Right lung (tissue), 10 donors: ENCODE results near the gene C22orf42. TPM values are rescaled to one million over a fixed set of nuclear protein-coding genes. Genes with fewer than 3 reads are reported as not detected.
"Not testable (repeated sequence)": the region's sequence is repeated elsewhere in the genome, so short reads cannot be mapped to it uniquely, and the experiment has no call there.

Experiments used
- DNase-seq, 2 donors: peaks; one replicate each; pipeline ENCODE4 v3.0.0-alpha.2; 2013
- long read RNA-seq, 8 donors: transcript quantifications; one replicate each; lab custom pipeline, GENCODE V29; 2026
- polyA plus RNA-seq, 5 donors: library from polyadenylated mRNA; unstranded; fragments of 120-200 nt; gene quantifications; one replicate each; pipeline versions ENCODE4 v1.2.1 to v1.2.3, GENCODE V29; 2013; ENCODE audit warnings: inconsistent platforms in 1 of 5, low replicate concordance in 1 of 5; ENCODE audit not compliant: insufficient read length in 5 of 5, insufficient read depth in 1 of 5

The C22orf42 gene, protein sequence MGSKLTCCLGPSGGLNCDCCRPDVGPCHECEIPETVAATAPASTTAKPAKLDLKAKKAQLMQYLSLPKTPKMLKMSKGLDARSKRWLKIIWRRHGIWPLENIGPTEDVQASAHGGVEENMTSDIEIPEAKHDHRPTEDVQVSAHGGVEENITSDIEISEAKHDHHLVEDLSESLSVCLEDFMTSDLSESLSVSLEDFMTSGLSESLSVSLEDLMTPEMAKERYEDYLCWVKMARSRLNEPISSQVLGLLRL
- polyA plus RNA-seq = under 1 TPM in 1 of 5 donors, not detected in 4; 0.39 TPM
- long read RNA-seq, donor 1 = 0 reads
- long read RNA-seq, donor 2 = 0 reads
- long read RNA-seq, donor 3 = 0 reads
- long read RNA-seq, donor 4 = 0 reads
- long read RNA-seq, donor 5 = 0 reads
- long read RNA-seq, donor 6 = 0 reads
- long read RNA-seq, donor 7 = 0 reads
- long read RNA-seq, donor 8 = 0 reads

DNA sequence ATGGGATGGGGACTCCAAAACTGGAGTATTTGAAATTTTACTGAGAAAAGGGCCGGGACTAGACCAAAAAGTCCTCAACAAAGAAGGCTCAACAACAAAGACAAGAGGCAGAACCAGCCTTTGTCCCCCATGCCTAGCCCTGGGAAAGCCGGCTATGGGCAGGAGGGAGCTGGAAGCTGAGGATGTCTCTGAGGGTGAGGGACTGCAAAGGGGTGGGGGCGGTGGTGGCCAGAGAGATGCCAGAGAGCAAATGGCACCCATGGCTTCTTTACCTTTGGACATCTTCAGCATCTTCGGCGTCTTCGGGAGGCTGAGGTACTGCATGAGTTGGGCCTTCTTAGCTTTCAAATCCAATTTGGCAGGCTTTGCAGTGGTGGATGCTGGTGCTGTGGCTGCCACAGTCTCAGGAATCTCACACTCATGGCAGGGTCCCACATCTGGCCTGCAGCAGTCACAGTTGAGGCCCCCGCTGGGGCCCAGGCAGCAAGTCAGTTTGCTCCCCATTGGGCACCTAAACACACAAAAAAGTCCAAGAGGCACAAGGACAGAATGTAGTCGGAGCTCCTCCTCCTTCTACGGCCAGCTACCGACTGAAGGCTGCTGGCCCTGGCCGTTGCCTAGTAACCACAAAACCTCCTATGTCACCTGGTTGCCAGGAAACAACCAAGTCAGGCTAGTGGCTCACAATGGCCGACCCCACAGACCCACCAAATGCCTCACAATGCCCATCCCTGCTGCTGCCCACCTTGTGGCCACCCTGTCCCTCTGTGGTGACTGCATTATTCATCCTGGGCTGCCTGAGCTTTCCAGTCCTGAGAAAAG is at the start of gene C22orf42:
Gene C22orf42, minus strand, starts transcription at position 592 of the 822 bp plus-strand sequence. Its CDS starts 88 bp downstream, at position 504.
- DNase-seq = no peak

GRCh38 chr22:32208681-32209080 is 49.6 kb upstream of the C22orf42 start:
- DNase-seq = no peak

DNA sequence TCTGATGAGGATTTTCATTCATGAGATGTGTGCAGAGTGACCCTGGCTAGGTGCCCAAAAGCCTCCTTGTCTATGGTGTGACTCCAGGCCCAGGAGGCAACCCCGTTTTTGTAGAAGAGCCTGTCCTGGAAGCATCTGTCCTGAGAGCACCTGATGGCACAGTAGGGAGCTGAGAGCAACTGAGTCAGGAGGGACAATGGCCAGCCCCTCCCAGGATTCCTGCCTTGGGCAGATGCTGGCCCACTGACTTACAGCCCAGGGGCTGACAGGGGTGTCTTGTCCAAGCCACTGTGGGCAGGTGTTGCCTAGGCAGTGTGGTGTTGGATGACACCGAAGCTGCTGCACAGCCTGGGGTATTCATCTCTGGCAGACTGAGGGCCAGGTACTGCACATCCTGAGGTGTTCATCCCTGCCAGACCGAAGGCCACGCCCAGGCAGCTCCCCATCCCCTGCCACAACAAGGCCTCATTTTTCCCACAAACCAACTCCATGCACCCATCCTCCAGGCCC is 48.9 kb upstream of the C22orf42 start:
- no peak for DNase-seq

DNA sequence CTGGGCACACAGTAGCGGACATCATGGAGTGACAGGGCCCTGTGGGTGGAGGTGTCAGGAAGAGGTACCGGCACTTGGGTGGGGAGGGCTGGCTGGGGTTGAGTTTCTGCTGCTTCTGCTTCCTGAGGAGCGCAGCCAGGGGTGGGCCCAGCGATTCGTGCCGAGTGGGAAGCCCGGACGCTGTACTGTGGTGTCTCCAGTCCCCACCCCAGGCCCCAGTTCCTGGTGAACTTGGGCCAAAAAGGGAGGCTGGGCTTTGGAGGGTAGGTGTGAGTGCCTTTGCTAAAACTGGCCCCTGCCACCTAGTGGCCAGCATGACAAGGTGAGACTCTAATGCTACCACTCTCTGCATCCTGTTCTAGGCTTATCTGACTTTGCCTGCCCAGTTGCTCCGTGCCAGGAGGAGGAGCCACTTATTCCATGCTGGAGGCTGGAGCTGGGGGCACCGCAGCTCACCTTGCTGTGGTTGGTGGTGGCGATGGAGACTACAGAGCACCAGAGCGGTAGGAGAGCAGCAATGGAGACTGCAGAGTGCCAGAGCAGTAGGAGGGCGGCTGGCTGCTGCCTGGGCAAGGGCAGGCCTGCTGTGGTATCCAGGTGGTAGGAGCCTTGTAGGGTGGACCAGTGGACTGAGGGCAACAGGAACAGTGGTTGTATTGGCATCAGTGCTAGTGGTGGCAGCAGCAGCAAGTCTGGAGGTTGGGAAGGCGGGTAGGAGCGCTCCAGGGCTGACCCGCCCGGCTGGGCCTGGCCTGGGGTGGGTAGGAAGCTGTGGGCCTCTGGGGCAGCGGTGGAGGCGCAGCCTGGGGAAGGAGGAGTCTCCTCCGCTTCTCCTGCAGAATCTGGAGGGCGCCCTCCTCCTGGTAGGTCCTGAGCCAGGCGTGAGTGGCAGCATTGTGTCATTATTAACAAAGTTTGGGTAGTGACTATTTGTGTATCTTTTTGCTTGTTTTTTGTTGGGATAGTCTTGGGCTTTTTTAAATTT is 48.0 kb upstream of the C22orf42 start:
- no peak for DNase-seq

DNA sequence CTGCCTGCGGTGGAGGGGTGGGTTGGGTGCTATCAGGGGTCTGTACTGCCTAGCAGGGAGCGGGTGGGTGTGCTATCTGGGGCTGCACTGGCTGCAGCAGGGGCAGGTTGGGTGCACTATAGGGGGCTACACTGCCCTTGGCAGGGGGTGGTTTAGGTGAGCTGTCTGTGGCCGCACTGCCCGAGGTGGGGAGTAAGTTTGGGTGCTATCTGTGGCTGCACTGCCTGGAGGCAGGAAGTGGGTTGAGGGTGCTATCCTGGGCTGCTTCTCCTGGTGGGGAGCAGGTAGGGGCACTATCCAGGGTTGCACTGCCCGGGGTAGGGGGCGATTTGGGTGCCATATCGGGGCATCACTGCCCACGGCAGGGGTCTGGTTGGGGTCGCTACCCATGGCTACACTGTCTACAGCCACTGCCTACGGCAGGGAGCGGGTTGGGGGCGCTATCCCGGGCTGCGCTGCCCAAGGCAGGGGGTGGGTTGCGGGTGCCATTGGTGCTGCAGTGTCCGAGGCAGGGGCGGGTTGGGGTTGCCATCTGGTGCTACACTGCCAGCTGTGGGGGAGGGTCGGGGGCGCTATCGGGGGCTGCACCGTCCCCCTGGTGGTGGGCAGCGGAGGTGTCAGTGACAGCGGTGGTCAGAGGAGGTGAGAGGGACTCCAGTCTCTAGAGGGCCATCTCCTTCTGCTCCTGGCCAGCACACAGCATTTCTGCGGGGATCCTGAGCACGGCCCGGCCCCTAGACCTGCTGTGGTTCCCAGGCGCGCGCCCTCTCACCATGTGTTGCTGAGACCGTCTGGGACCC is 47.1 kb upstream of the C22orf42 start:
- no peak for DNase-seq

DNA sequence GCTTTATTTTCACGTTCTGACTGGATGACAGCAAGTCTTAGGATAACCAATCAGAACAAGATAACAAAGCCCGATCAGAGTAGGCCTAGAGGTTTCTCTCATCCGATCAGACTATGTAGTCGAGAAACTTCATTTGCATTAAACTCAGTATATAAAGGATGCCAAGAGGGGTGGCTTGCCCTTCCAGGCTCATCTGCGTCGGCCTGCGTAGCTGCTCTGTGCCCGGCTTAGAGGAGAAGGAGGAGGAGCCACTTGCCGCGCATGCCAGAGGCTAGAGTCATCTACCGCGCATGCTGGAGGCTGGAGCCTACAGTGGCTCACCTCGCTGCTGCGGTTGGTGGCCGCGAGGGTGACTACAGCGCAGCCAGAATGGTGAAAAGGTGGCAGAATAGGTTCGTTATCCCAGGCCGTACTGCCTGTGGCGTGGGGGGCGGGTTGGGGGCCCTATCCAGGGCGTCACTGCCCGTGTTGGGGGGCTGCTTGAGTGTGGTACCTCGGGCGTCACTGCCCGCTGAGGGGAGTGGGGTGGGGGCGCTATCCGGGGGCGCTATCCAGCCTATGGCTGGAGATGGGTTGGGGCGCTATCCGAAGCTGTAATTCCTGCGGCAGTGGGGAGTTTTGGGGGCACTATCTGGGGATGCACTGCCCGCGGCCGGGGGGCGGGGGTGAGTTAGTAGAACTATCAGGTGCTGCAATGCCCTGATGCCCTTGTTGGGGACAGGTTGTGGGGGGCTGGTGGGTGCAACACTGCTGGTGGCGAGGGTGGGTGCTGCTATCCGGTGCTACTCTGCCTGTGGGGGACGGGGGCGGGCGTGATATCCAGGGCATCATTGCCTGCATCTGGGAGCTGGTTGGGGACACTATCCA is 46.0 kb upstream of the C22orf42 start, which contains the start of gene RFPL2:
Gene RFPL2, minus strand, starts transcription at position 218 of the 867 bp plus-strand sequence. CDS start 2,622 bp downstream, outside the sequence.
- peak in 1 of 2 donors; percentile 31 for DNase-seq

DNA sequence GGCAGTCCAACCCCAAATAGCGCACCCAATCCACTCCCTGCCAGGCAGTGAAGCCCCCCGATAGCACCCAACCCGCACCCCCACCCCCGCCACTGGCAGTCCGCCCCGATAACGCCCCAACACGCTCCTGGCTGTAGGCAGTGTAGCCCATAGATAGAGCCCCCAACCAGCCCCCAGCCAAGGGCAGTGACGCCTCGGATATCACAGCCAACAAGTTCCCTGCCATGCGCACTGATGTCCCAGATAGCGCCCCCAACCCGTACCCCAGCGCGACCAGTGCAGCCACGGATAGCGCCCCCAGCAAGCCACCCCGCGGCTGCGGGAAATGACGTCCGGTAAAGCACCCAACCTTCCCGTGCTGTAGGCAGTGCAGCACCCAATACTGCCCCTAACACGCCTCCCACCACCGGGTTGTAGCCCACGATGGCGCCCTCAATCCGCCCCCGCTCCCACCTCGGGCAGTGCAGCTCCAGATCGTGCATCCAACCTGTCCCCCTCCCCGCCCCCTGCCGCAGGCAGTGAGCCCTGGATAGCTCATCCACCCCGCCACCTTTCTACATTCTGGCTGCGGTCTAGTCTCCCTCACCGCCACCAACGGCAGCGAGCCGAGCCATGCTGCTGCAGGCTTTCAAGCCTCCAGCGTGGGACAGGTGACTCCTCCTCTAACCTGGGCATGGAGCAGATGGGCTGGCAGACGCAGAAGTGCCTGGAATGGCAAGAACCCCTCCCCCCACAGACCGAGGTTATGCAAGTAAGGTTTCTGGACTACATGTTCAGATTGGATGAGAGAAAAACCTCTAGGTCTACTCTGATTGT is 45.1 kb upstream of the C22orf42 start:
- DNase-seq = no peak

DNA sequence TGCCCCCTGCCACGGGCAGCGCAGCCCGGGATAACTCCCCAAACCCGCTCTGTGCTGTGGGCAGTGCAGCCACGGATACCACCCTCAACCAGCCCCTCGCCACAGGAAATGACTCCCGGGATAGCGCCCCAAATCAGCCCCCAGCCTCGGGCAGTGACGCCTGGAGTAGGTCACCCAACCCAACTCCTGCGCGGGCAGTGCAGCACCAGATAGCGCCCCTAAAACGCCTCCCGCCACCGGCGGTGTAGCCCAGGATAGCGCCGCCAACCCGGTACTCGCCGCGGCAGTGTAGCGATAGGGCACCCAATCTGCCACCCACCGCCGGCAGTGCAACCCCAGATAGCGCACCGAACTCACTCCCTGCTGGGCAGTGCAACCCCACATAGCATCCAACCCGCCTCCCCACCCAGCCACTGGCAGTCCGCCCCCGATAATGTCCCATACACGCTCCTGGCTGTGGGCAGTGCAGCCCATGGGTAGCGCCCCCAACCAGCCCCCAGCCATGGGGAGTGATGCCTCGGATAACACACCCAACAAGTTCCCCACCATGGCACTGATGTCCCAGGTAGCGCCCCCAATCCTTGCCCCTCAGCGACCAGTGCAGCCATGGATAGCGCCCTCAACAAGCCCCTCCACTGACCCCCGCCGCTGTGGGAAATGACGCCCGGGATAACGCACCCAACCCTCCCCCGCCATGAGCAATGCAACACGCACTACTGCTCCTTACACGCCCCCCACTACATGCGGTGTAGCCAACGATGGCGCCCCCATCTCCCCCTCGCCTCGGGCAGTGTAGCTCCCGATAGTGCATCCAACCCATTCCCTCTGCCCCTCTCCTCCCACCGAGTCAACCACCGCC is 44.3 kb upstream of the C22orf42 start:
- DNase-seq = no peak

DNA sequence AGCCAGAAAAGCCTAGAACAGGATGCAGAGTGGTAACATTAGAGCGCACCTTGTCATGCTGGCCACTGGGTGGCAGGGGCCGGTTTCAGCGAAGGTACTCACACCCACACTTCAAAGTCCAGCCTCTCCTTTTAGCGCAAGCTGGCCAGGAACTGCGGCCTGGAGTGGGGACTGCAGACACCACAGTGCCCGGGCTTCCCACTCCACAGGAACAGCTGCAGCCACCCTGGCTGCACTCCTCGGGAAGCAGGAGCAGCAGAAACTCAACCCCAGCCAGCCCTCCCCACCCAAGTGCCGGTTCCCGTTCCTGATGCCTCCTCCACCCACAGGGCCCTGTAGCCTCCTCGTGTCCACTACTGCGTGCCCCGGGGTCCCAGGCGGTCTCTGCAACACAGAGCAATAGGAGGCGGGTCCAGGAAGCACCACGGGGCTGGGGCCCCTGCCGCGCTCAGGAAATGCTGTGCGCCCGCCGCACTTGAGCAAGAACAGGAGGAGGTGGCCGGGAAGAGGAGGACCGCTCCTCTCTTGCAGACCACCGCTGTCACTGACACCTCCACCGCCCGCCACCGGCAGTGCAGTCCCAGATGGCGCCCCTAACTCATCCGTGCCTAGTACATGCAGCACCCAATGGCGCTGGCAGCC is 43.6 kb upstream of the C22orf42 start:
- peak; percentile 22 to 26 for DNase-seq

- DNase-seq = no peak
Measured at GRCh38 chr22:32202161-32202538, 43.0 kb upstream of the C22orf42 start.

- DNase-seq = no peak
Measured at GRCh38 chr22:32200752-32201151, 41.6 kb upstream of the C22orf42 start.

DNA sequence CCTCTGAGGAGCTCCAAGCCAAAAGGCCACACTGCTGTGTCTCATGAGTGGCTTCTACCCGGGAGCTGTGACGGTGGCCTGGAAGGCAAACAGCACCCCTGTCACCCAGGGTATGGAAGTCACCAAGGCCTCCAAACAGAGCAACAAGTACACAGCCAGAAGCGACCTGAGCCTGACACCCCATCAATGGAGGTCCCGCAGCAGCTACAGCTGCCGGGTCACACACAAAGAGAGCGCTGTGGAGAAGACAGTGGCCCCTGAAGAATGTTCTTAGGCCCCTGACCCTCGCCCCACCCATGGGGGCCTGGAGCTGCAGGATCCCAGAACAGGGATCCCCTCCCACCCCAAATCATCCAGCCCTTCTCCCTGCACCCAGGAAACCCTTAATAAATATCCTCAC is 40.9 kb upstream of the C22orf42 start:
- no peak for DNase-seq

DNA sequence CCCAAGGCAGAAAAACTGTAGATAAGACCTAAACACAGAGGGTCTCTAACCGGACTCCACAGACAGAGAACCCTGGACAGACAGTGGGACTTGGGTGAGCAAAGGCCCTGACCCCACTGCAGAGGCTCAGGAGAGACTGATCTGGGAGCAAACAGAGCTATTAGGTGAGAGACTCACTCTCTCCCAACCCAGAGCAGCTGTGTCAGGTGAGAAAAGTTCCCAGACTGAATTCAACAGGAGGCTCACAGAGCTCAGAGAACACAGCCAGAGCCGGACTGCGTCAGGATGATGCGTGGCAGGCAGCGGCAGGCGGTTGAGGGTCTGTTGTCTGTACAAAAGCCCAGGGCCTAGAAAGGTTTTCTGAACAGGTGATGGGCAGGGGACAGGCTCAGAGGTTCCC is 40.2 kb upstream of the C22orf42 start:
- DNase-seq = no peak

GRCh38 chr22:32197553-32198226 is 38.6 kb upstream of the C22orf42 start:
- DNase-seq = not testable (repeated sequence)

DNA sequence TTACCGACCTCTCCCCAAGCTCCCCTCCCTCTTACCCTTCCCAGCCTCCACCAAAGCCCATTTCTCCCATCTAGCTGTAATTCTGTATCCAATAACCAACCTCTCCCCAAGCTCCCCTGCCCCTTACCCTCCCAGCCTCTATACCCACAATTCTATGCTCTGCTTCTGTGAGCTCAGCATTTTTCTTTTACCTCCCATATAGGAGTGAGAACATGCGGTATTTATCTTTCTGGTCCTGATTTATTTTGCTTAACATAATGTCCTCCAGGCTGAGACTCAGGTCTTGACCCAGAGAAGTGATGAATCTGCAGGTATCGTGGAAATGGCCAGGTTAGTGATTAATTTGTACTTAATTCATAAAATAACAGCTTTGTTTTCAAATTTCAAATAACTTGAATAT is 36.8 kb upstream of the C22orf42 start:
- DNase-seq = not testable (repeated sequence)

GRCh38 chr22:32193346-32193745 is 34.2 kb upstream of the C22orf42 start:
- not testable (repeated sequence) for DNase-seq
